LHCN-M2 (cell line): ENCODE data around the gene IQCE. TPM values are rescaled to one million over a fixed set of nuclear protein-coding genes. Genes with fewer than 3 reads are reported as not detected.

Experiments used
- DNase-seq: peaks from one replicate; pipeline ENCODE4 v3.0.0-alpha.2; 2012; ENCODE audit warnings: low read depth
- polyA plus RNA-seq: library from polyadenylated mRNA; unstranded; fragments of >200 nt; gene quantifications from one replicate; pipeline ENCODE4 v1.2.1, GENCODE V29; 2012; ENCODE audit warnings: missing spikeins
- total RNA-seq: library from RNA; depleted of rRNA; stranded (reverse); fragments of >200 nt; gene quantifications from 2 replicates; pipeline ENCODE4 v1.2.3, GENCODE V29; 2014; rRNA removed

The IQCE gene
- total RNA-seq: 15.3 and 16.4 TPM in 2 replicates
- polyA plus RNA-seq: 10.4 TPM

GRCh38 chr7:2558629-2559282 lies at the start of gene IQCE:
TSS of gene IQCE (plus strand) at chr7:2558979. CDS start at chr7:2559182, 203 bp downstream.
- DNase-seq: peak; percentile 88

- no peak for DNase-seq
Observed at GRCh38 chr7:2509298-2509906, 49.4 kb upstream of the IQCE start.

- no peak for DNase-seq
Observed at GRCh38 chr7:2510130-2510776, 48.5 kb upstream of the IQCE start.

GRCh38 chr7:2510909-2511768 lies 47.6 kb upstream of the IQCE start:
- DNase-seq: no peak

- DNase-seq: no peak
Observed at GRCh38 chr7:2511769-2512168, 47.0 kb upstream of the IQCE start.

GRCh38 chr7:2512179-2512661 lies 46.6 kb upstream of the IQCE start:
- DNase-seq: no peak

GRCh38 chr7:2512713-2513112 lies 46.1 kb upstream of the IQCE start:
- DNase-seq: no peak

GRCh38 chr7:2513702-2514101 lies 45.1 kb upstream of the IQCE start:
- no peak for DNase-seq

GRCh38 chr7:2514473-2515423 lies 44.0 kb upstream of the IQCE start:
- no peak for DNase-seq

GRCh38 chr7:2515424-2516193 lies 43.2 kb upstream of the IQCE start:
- DNase-seq: no peak

GRCh38 chr7:2516194-2516555 lies 42.6 kb upstream of the IQCE start:
- no peak for DNase-seq

GRCh38 chr7:2517026-2517425 lies 41.8 kb upstream of the IQCE start:
- peak; percentile 95 for DNase-seq

- no peak for DNase-seq
Observed at GRCh38 chr7:2517678-2518507, 40.9 kb upstream of the IQCE start.

- no peak for DNase-seq
Observed at GRCh38 chr7:2518737-2519118, 40.1 kb upstream of the IQCE start.

- peak; percentile 90 for DNase-seq
Observed at GRCh38 chr7:2519119-2519930, 39.5 kb upstream of the IQCE start, which contains the start of gene LFNG. TSS of gene LFNG (plus strand) at chr7:2519774. CDS start at chr7:2519862, 88 bp downstream.

- no peak for DNase-seq
Observed at GRCh38 chr7:2520131-2520760, 38.5 kb upstream of the IQCE start.

- DNase-seq: no peak
Observed at GRCh38 chr7:2520761-2521290, 38.0 kb upstream of the IQCE start.
